Esophagus muscularis mucosa (tissue), 4 donors: ENCODE results near the gene PPP2R3A. TPM values are rescaled to one million over a fixed set of nuclear protein-coding genes. Genes with fewer than 3 reads are reported as not detected.

Experiments
- DNase-seq: peaks from one replicate; pipeline ENCODE4 v3.0.0-alpha.2; 2017; ENCODE audit errors: extremely low spot score
- H3K27ac ChIP-seq, 4 donors: fragments of 200-600 bp; sonication (generic); replicated peaks in 1 of 4; 1 replicate in 3 of 4; 2 replicates in 1 of 4; pipeline ENCODE4 v1.5.1; 2016 to 2019; ENCODE audit warnings: mild to moderate bottlenecking in 1 of 4
- H3K27me3 ChIP-seq, 4 donors: fragments of 200-600 bp; sonication (generic); one replicate each; pipeline versions ENCODE4 v1.5.1 to v1.6.0; 2016 to 2019
- H3K36me3 ChIP-seq, 4 donors: fragments of 200-600 bp; sonication (generic); one replicate each; pipeline ENCODE4 v1.5.1; 2016 to 2019
- H3K4me1 ChIP-seq, 4 donors: fragments of 200-600 bp; sonication (generic); one replicate each; pipeline ENCODE4 v1.5.1; 2016 to 2019
- H3K4me3 ChIP-seq, 4 donors: fragments of 200-600 bp; sonication (generic); 1 replicate in 2 of 4; 2 replicates in 2 of 4; pipeline ENCODE4 v1.5.1; 2016 to 2019; ENCODE audit warnings: mild to moderate bottlenecking in 4 of 4, moderate library complexity in 1 of 4
- H3K9me3 ChIP-seq, 4 donors: fragments of 200-600 bp; sonication (generic); 1 replicate in 3 of 4; 2 replicates in 1 of 4; pipeline ENCODE4 v1.5.1; 2016 to 2019
- EP300 ChIP-seq: sonication (generic); formaldehyde crosslinking; IDR thresholded peaks from one replicate; pipeline ENCODE4 v1.6.1; 2017; ENCODE audit warnings: antibody characterized with exemption
- POLR2A ChIP-seq: fragments of 450-650 bp; IDR thresholded peaks from one replicate; pipeline ENCODE4 v1.6.1; 2017; ENCODE audit warnings: antibody characterized with exemption, moderate library complexity, mild to moderate bottlenecking, low read depth
- POLR2AphosphoS5 ChIP-seq, 2 donors: sonication (generic); formaldehyde crosslinking; IDR thresholded peaks; one replicate each; pipeline ENCODE4 v1.6.1; 2017; ENCODE audit warnings: antibody characterized with exemption in 2 of 2
- WGBS: methylation state at CpG from one replicate; pipeline ENCODE4 v1.1.5; 2018; 5-methylcytosine and 5-hydroxymethylcytosine counted together
- intact Hi-C: fragments of 100-400 bp; cut with DNase I; formaldehyde crosslinking; loops from one replicate; pipeline ENCODE4 v1.15.1; 2023
- total RNA-seq, 4 donors: library from RNA; depleted of rRNA; stranded (reverse); fragments of >200 nt; gene quantifications; one replicate each; pipeline versions ENCODE4 v1.1.0 to v1.2.1, GENCODE V29; 2016
- TF ChIP-seq, protein P1 (sequence below), 3 experiments: fragments of 200-600 bp in 2 of 3; fragments of 450-650 bp in 1 of 3; sonication (generic) in 2 of 3; IDR thresholded peaks; one replicate each; pipeline ENCODE4 v1.5.1; 2017 to 2019; ENCODE audit warnings: antibody characterized with exemption in 3 of 3, mild to moderate bottlenecking in 2 of 3, moderate library complexity in 1 of 3

Gene PPP2R3A
- total RNA-seq, 4 donors from 2014 or later = 19.4 to 28.9 (median 26.3) TPM

DNA sequence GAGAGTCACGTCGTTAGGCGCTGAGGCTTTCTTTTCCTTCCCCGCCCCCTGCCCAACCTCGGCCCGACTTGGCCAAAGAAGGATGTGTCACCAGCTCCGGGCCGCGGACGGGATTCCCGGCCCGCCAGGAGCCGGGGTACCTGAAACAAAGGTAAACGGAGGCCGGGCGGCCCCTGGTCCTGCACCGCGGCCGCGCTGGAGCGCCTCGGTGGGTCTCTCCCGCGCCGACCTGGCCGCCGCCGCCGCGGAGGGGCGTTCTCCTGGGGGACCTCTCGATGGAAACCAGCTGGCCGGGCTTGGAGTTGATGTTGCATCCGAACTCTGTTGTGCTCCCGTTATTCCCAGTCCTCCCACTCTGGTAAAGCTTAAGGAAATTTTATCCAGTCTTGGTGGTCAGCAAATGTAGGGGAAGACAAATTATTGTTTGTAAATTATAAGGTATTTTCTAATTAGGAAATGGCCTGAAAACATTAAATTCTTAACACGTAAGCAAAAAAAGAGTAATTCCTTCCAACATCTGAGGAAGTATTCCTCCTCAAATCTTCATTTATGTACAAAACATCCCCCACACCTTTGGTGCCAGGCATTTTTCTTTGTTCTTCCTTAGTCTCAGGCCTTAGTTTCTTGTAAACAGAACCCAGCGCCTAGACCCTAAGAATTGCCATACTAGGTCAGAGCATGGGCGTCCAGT is 888 bp downstream of the PPP2R3A start:
- no peak for DNase-seq
- no peaks in the 10 kb centered on the region for H3K27me3 ChIP-seq
- peak overlapping the region; percentile 70 to 86 (median 78) for H3K4me3 ChIP-seq
- H3K4me1 ChIP-seq = peaks cover 20 to 62% (median 57%) of the 10 kb centered on the region in 4 donors
- peak overlapping the region; percentile 95 to 97 (median 96) for H3K27ac ChIP-seq
- peaks cover 0 to 2% (median under 1%) of the 10 kb centered on the region in 4 donors for H3K9me3 ChIP-seq
- no peaks in the 10 kb centered on the region for H3K36me3 ChIP-seq
- WGBS = 4% methylated on average over 21 of the region's 38 CpGs
- intact Hi-C loops = loop anchor here (5.0 kb wide), 1 partner anchor 71 kb away; no protein-coding TSS in a partner anchor
- TF ChIP-seq POLR2A = no peak
- peak in 1 of 2 donors; percentile 38 for TF ChIP-seq POLR2AphosphoS5 (IDR thresholded peaks at IDR 0.05)

DNA sequence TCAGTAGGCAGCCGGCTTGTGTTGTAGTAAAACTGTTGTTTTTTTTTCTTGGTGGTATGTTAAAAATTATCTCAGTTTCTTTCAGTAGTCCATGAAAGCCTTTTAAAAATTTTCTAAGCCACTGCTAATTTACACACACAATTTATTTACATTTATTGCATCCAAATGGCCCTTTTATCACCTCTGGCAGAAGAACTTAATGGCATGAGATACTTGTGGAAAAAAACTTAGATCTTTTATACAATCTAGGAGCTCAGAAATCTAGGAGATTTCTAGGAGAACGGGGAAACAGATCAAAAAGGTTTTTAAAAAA is 1.4 kb downstream of the PPP2R3A start:
- peak overlapping the region; percentile 95 to 97 (median 96) for H3K27ac ChIP-seq
- DNase-seq = no peak
- H3K36me3 ChIP-seq = no peaks in the 10 kb centered on the region
- no peaks in the 10 kb centered on the region for H3K27me3 ChIP-seq
- H3K4me1 ChIP-seq = peaks cover 20 to 65% (median 61%) of the 10 kb centered on the region in 4 donors
- H3K9me3 ChIP-seq = no peaks in the 10 kb centered on the region
- peak overlapping the region; percentile 70 to 86 (median 78) for H3K4me3 ChIP-seq
- TF ChIP-seq POLR2AphosphoS5 (IDR thresholded peaks at IDR 0.05) = no peak
- no peak for TF ChIP-seq EP300
- no peak for TF ChIP-seq POLR2A
- TF ChIP-seq, protein P1, sequence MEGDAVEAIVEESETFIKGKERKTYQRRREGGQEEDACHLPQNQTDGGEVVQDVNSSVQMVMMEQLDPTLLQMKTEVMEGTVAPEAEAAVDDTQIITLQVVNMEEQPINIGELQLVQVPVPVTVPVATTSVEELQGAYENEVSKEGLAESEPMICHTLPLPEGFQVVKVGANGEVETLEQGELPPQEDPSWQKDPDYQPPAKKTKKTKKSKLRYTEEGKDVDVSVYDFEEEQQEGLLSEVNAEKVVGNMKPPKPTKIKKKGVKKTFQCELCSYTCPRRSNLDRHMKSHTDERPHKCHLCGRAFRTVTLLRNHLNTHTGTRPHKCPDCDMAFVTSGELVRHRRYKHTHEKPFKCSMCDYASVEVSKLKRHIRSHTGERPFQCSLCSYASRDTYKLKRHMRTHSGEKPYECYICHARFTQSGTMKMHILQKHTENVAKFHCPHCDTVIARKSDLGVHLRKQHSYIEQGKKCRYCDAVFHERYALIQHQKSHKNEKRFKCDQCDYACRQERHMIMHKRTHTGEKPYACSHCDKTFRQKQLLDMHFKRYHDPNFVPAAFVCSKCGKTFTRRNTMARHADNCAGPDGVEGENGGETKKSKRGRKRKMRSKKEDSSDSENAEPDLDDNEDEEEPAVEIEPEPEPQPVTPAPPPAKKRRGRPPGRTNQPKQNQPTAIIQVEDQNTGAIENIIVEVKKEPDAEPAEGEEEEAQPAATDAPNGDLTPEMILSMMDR (IDR thresholded peaks at IDR 0.05) = no peak
- WGBS = 41% methylated on average over 2 of the region's 2 CpGs
- intact Hi-C loops = loop anchor here (5.0 kb wide), 1 partner anchor 70 kb away; no protein-coding TSS in a partner anchor

DNA sequence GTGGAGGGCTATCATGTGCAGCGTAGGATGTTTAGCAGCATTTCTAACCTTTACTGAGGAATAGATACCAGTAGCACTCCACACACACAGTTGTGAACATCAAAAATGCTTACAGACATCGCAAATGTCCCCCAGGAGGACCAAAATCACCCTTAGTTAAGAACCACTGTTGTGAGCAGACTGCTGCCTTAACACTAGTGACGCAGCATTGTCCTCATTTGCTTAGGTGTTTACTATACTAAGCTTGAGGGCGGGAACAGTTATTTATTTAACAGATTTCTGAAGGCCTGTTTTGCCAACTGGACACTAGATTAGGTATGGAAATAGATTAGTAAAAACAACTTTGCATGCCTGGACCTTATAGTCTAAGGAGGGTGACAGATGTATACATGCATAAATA is 2.3 kb downstream of the PPP2R3A start:
- intact Hi-C loops = loop anchor here (5.0 kb wide), 1 partner anchor 69 kb away; no protein-coding TSS in a partner anchor
- Histone ChIP-seq H3K36me3 (no peaks in the 10 kb centered on the region), H3K27me3 (no peaks in the 10 kb centered on the region), H3K4me1 (peaks cover 20 to 65% (median 62%) of the 10 kb centered on the region in 4 donors), H3K9me3 (no peaks in the 10 kb centered on the region), H3K27ac (peak overlapping the region; percentile 95 to 97 (median 96)), H3K4me3 (peak overlapping the region; percentile 70 to 86 (median 78))
- 67% methylated on average over 4 of the region's 4 CpGs for WGBS
- DNase-seq = no peak
- TF ChIP-seq POLR2A (no peak), POLR2AphosphoS5 (IDR thresholded peaks at IDR 0.05) (peak; percentile 16 to 28), EP300 (no peak)

DNA sequence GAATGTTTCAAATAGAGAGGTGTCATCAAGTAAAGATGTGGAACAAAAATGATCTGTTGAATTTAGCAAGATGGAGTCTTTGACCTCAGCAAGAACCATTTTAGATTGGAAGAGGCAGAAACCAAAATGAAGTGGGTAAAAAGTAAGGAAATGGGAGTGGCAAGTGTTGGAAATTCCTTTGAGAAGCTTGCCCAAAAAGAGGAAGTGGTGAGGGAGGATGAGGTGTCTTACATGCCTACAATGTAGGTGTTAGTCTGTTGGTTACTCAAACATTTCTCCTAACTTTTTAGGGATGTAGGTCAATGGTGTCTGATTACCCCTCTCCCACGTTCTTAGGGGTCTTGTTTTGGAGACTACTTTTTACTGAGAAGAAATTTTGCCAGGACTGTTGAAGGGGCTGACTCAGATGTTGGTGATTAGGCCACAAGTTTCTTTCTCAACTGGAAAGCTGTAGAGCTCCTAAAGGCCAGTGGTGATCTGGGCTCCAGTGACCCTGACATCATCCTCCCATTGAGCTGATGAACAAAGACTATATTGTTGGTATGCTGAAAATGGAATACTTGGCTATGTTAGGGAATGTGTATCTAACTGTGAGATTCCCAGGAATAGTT is 5.1 kb downstream of the PPP2R3A start:
- Histone ChIP-seq H3K4me1 (peaks cover 18 to 75% (median 72%) of the 10 kb centered on the region in 4 donors), H3K9me3 (no peaks in the 10 kb centered on the region), H3K4me3 (no peak overlapping the region), H3K27ac (no peak overlapping the region), H3K36me3 (no peaks in the 10 kb centered on the region), H3K27me3 (no peaks in the 10 kb centered on the region)
- TF ChIP-seq EP300 (no peak), POLR2A (no peak), POLR2AphosphoS5 (IDR thresholded peaks at IDR 0.05) (no peak)
- TF ChIP-seq, protein P1 (IDR thresholded peaks at IDR 0.05) = no peak
- 76% methylated on average over 1 of the region's 1 CpG for WGBS
- intact Hi-C loops = no loop called here
- DNase-seq = no peak

DNA sequence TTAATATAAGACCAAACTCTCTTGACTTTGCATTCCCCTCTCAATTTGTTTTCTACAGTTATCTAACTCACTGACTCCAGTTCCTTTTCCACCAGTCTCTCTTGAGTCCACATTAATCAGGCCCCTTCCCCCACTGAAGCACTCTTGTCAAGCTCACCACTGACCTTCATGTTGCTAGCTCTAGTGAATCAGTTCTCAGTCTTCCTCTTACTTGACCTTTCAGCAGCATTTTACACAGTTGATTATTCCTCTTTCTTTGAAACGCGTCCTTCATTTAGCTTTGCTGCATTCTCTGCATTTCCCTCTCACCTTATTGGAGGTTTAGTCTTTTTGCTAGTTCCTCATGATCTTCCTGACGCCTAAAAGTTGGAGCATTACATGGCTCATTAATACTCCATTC is 8.3 kb downstream of the PPP2R3A start:
- Histone ChIP-seq H3K4me3 (no peak overlapping the region), H3K27me3 (no peaks in the 10 kb centered on the region), H3K4me1 (peaks cover 6 to 52% (median 49%) of the 10 kb centered on the region in 4 donors), H3K9me3 (no peaks in the 10 kb centered on the region), H3K36me3 (no peaks in the 10 kb centered on the region), H3K27ac (peak overlapping the region in 2 of 4 donors; percentile 40 to 42)
- TF ChIP-seq, protein P1 (IDR thresholded peaks at IDR 0.05) = no peak
- no peak for TF ChIP-seq POLR2AphosphoS5 (IDR thresholded peaks at IDR 0.05)
- TF ChIP-seq POLR2A = no peak
- TF ChIP-seq EP300 = no peak
- DNase-seq = no peak
- intact Hi-C loops = no loop called here
- WGBS = 93% methylated on average over 3 of the region's 3 CpGs
